Measurements from ENCODE around the gene CAMK1D.

Gene CAMK1D

DNA sequence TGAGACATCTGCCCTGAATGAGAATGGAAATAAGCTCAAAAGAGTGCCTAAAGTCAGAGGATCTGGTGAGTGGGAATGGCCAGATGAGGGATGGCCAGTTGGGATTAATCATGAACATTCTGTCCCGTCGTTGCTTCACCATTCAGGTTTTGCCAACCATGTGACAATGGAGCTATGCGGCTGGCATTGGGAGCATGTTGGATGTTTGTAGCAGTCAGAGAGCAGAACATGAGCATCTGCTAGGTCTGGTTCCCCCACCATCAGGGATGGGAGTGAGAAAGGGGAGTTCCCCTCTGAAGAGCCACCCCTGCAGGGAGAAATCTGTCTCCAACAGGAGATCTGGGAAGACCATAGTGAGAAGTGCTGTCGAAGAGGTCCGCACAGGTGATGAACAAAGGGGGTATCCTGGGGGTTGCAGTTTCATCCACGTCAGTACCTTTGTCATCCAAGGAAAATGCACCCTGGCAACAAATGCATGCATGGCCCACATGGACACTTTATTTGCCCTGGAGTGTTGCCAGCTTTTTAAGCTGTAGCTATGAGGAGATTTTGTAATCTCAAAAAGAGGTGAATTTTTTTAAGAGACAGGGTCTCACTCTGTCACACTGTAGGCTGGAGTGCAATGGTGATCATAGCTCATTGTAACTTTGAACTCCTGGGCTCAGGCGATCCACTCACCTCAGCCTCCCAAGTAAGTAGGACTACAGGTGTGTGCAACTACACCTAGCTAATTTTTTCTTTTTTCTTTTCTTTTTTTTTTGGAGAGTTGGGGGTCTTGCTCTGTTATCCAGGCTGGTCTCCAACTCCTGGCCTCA, 190.2 kb downstream of the CAMK1D start:
- Histone ChIP-seq H3K4me1 (ENCODE audit: low read length) (peaks cover 17% of the 10 kb centered on the region), H3K9me3 (replicated peaks; ENCODE audit: insufficient read depth, low read length) (no peaks in the 10 kb centered on the region), H3K27me3 (replicated peaks; ENCODE audit: insufficient read depth, low read length) (no peaks in the 10 kb centered on the region), H3K4me2 (ENCODE audit: low read depth, low read length) (peak overlapping the region; percentile 25; the same call in 1 of the 2 replicates), H3K27ac (ENCODE audit: low read length) (peak overlapping the region; percentile 31; the same call in 1 of the 2 replicates), H3K79me2 (ENCODE audit: low read length) (peaks cover 29% of the 10 kb centered on the region), H2AFZ (ENCODE audit: low read length) (no peak overlapping the region), H3K4me3 (ENCODE audit: low read length) (no peak overlapping the region), H3K9me2 (replicated peaks; ENCODE audit: insufficient read depth, low read length) (no peaks in the 10 kb centered on the region), H4K20me1 (ENCODE audit: insufficient read depth, low read length) (no peaks in the 10 kb centered on the region), H3K9ac (ENCODE audit: low read length) (no peak overlapping the region), H3F3A (ENCODE audit: insufficient read depth, low read length) (peaks cover 8% of the 10 kb centered on the region; the same call in 1 of the 2 replicates), H3K36me3 (replicated peaks; ENCODE audit: insufficient read depth, low read length) (no peaks in the 10 kb centered on the region)
- TF ChIP-seq EZH2 (optimal IDR thresholded peaks at IDR 0.05; ENCODE audit: low read depth, low read length), result no peak
- no peak for TF ChIP-seq EZH2phosphoT487 (IDR thresholded peaks at IDR 0.05; ENCODE audit: low read length)
- TF ChIP-seq, protein P1, sequence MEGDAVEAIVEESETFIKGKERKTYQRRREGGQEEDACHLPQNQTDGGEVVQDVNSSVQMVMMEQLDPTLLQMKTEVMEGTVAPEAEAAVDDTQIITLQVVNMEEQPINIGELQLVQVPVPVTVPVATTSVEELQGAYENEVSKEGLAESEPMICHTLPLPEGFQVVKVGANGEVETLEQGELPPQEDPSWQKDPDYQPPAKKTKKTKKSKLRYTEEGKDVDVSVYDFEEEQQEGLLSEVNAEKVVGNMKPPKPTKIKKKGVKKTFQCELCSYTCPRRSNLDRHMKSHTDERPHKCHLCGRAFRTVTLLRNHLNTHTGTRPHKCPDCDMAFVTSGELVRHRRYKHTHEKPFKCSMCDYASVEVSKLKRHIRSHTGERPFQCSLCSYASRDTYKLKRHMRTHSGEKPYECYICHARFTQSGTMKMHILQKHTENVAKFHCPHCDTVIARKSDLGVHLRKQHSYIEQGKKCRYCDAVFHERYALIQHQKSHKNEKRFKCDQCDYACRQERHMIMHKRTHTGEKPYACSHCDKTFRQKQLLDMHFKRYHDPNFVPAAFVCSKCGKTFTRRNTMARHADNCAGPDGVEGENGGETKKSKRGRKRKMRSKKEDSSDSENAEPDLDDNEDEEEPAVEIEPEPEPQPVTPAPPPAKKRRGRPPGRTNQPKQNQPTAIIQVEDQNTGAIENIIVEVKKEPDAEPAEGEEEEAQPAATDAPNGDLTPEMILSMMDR (IDR thresholded peaks at IDR 0.05; ENCODE audit: low read length), result no peak
- no peak for DNase-seq

DNA sequence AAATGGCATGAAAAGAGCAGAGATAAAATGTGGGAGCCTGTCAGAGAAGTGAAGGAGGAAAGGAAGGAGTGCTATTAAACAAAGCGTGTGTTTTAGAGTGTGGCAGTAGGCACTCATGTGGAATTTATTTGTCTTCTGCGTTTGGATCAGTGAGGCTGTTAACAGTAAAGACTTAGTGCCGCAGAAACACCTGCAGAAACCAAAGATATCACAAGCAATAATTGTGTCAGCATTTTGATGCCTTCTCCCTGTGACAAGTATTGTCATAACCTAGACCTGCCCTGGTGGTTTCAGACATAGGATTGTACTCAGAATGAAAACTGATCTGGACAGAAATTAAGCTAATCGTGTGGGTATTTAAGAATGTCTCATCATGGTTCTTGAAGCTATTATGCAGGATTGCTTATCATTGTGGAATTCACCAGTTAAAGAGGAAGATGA, 191.0 kb downstream of the CAMK1D start:
- Histone ChIP-seq H3K79me2 (ENCODE audit: low read length) (peaks cover 32% of the 10 kb centered on the region), H3K36me3 (replicated peaks; ENCODE audit: insufficient read depth, low read length) (no peaks in the 10 kb centered on the region), H3K9me3 (replicated peaks; ENCODE audit: insufficient read depth, low read length) (no peaks in the 10 kb centered on the region), H3K27me3 (replicated peaks; ENCODE audit: insufficient read depth, low read length) (no peaks in the 10 kb centered on the region), H3K9ac (ENCODE audit: low read length) (no peak overlapping the region), H2AFZ (ENCODE audit: low read length) (no peak overlapping the region), H3K9me2 (replicated peaks; ENCODE audit: insufficient read depth, low read length) (no peaks in the 10 kb centered on the region), H3F3A (ENCODE audit: insufficient read depth, low read length) (peaks cover 8% of the 10 kb centered on the region; the same call in 1 of the 2 replicates), H3K27ac (ENCODE audit: low read length) (peak overlapping the region; percentile 31; the same call in 1 of the 2 replicates), H3K4me2 (ENCODE audit: low read depth, low read length) (peak overlapping the region; percentile 25), H3K4me1 (ENCODE audit: low read length) (peaks cover 17% of the 10 kb centered on the region), H3K4me3 (ENCODE audit: low read length) (no peak overlapping the region), H4K20me1 (ENCODE audit: insufficient read depth, low read length) (no peaks in the 10 kb centered on the region)
- DNase-seq, result peak; percentile 66
- TF ChIP-seq EZH2 (optimal IDR thresholded peaks at IDR 0.05; ENCODE audit: low read depth, low read length) (no peak), EZH2phosphoT487 (IDR thresholded peaks at IDR 0.05; ENCODE audit: low read length) (no peak)
- TF ChIP-seq, protein P1 (IDR thresholded peaks at IDR 0.05; ENCODE audit: low read length), result no peak

DNA sequence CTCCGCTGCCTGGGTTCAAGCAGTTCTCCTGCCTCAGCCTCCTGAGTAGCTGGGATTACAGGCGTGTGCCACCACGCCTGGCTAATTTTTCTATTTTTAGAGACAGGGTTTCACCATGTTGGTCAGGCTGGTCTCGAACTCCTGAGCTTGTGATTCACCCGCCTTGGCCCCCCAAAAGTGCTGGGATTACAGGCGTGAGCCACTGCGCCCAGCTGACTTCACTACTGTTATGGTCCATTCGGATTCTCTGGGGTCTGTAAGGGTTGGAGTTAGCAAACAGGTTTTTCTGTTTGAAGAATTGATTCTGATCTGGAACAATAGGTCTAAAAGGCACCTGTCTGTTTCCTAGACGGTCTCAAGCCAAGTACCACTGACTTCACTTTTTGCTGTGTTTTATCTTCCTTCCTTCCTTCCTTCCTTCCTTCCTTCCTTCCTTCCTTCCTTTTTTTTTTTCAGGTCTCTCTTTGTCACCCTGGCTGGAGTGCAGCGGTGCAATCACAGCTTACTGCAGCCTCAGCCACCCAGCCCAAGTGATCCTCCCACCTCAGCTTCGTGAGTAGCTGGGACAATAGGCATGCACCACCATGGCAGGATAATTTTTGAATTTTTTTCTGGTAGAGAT, 192.2 kb downstream of the CAMK1D start:
- H3K4me2 ChIP-seq (ENCODE audit: low read depth, low read length), result no peak overlapping the region
- no peaks in the 10 kb centered on the region for H4K20me1 ChIP-seq (ENCODE audit: insufficient read depth, low read length)
- H2AFZ ChIP-seq (ENCODE audit: low read length), result no peak overlapping the region
- peaks cover 17% of the 10 kb centered on the region for H3K4me1 ChIP-seq (ENCODE audit: low read length)
- DNase-seq, result no peak
- H3K27me3 ChIP-seq (replicated peaks; ENCODE audit: insufficient read depth, low read length), result no peaks in the 10 kb centered on the region
- H3K79me2 ChIP-seq (ENCODE audit: low read length), result peaks cover 32% of the 10 kb centered on the region
- no peaks in the 10 kb centered on the region for H3K9me3 ChIP-seq (replicated peaks; ENCODE audit: insufficient read depth, low read length)
- TF ChIP-seq EZH2phosphoT487 (IDR thresholded peaks at IDR 0.05; ENCODE audit: low read length), result no peak
- TF ChIP-seq, protein P1 (IDR thresholded peaks at IDR 0.05; ENCODE audit: low read length), result no peak
- TF ChIP-seq EZH2 (optimal IDR thresholded peaks at IDR 0.05; ENCODE audit: low read depth, low read length), result no peak
- no peak overlapping the region for H3K9ac ChIP-seq (ENCODE audit: low read length)
- peaks cover 8% of the 10 kb centered on the region; the same call in 1 of the 2 replicates for H3F3A ChIP-seq (ENCODE audit: insufficient read depth, low read length)
- H3K27ac ChIP-seq (ENCODE audit: low read length), result no peak overlapping the region
- H3K9me2 ChIP-seq (replicated peaks; ENCODE audit: insufficient read depth, low read length), result no peaks in the 10 kb centered on the region
- H3K4me3 ChIP-seq (ENCODE audit: low read length), result no peak overlapping the region
- H3K36me3 ChIP-seq (replicated peaks; ENCODE audit: insufficient read depth, low read length), result no peaks in the 10 kb centered on the region
